Transverse colon (tissue), 4 donors: ENCODE measurements around the gene FOXJ3. TPM values are rescaled to one million over a fixed set of nuclear protein-coding genes. Genes with fewer than 3 reads are reported as not detected.

Source experiments
- DNase-seq: peaks from one replicate; pipeline ENCODE4 v3.0.0-alpha.2; 2019
- H3K27ac ChIP-seq, 4 donors: fragments of 200-600 bp; sonication (generic); 2 replicates each; pipeline ENCODE4 v1.5.1; 2016 to 2018; ENCODE audit warnings: inconsistent platforms in 4 of 4
- H3K27me3 ChIP-seq: fragments of 200-600 bp; sonication (generic); 2 replicates; pipeline ENCODE4 v1.5.1; 2017; ENCODE audit warnings: inconsistent platforms
- H3K36me3 ChIP-seq, 4 donors: fragments of 200-600 bp; sonication (generic); 2 replicates each; pipeline ENCODE4 v1.5.1; 2017 to 2019; ENCODE audit warnings: inconsistent platforms in 4 of 4
- H3K4me1 ChIP-seq, 4 donors: fragments of 200-600 bp; sonication (generic); 2 replicates each; pipeline ENCODE4 v1.5.1; 2017 to 2020; ENCODE audit warnings: inconsistent platforms in 4 of 4
- H3K4me3 ChIP-seq, 4 donors: fragments of 200-600 bp; sonication (generic); 1 replicate in 1 of 4; 2 replicates in 3 of 4; pipeline versions ENCODE4 v1.5.1 to v1.6.1; 2017 to 2019; ENCODE audit warnings: inconsistent platforms in 4 of 4
- H3K9me3 ChIP-seq, 2 donors: fragments of 200-600 bp; sonication (generic); 2 replicates each; pipeline ENCODE4 v1.5.1; 2017 to 2019; ENCODE audit warnings: inconsistent platforms in 2 of 2
- EP300 ChIP-seq: sonication (generic); formaldehyde crosslinking; IDR thresholded peaks from one replicate; pipeline ENCODE4 v1.6.1; 2017; ENCODE audit warnings: antibody characterized with exemption, low read depth
- POLR2A ChIP-seq: fragments of 450-650 bp; IDR thresholded peaks from one replicate; pipeline ENCODE4 v1.6.1; 2016; ENCODE audit warnings: antibody characterized with exemption, mild to moderate bottlenecking, moderate library complexity
- POLR2AphosphoS5 ChIP-seq, 3 donors: sonication (generic); formaldehyde crosslinking; IDR thresholded peaks; one replicate each; pipeline ENCODE4 v1.6.1; 2016; ENCODE audit warnings: antibody characterized with exemption in 3 of 3
- WGBS, 2 donors: methylation state at CpG; one replicate each; pipeline ENCODE4 v1.1.5; 2018; ENCODE audit warnings: low coverage in 1 of 2; 5-methylcytosine and 5-hydroxymethylcytosine counted together
- in situ Hi-C, 4 donors: fragments of 200-750 bp; cut with MboI; loops; one replicate each; pipeline versions ENCODE4 v1.15.0 to v1.15.1; 2017; ENCODE audit warnings: low sequenced_read_pairs in 3 of 4, low pct_ligation_motif_present in 1 of 4, low pct_unique_long_range_greater_than_20kb in 1 of 4
- intact Hi-C: fragments of 100-400 bp; cut with DNase I; formaldehyde crosslinking; loops from one replicate; pipeline ENCODE4 v1.15.1; 2023; ENCODE audit warnings: low total_unique reads
- total RNA-seq, 4 donors: library from RNA; depleted of rRNA; stranded (reverse); fragments of >200 nt; gene quantifications; one replicate each; pipeline ENCODE4 v1.1.0, GENCODE V29; 2016
- TF ChIP-seq, protein P1 (sequence below), 5 experiments: fragments of 200-600 bp in 3 of 5; fragments of 450-650 bp in 2 of 5; sonication (generic) in 3 of 5; IDR thresholded peaks; 1 replicate in 2 of 5; 2 replicates in 3 of 5; pipeline ENCODE4 v1.5.1; 2016 to 2017; ENCODE audit warnings: antibody characterized with exemption in 5 of 5, inconsistent platforms in 3 of 5, mild to moderate bottlenecking in 2 of 5, moderate library complexity in 1 of 5

FOXJ3 gene
- total RNA-seq, 4 donors from 2014 or later = 18.5 to 62.1 (median 38.6) TPM

DNA sequence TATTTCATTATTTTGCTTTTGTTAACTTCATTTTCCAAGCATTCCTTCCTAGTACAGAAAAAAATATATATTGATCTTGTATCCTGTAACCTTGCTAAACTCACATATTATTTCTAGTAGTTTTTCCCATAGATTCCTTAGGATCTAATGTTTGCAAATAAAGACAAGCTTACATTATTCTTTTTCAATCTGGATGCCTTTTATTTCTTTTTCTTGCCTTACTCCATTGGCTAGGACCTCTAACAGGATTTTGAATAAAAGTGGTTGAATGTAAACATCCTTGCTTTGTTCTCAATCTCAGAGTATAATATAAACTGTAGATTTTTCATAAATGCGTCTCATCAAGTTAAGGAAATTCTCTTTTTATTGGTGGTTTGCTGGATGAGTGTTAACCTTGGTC lies 96.0 kb downstream of the FOXJ3 start:
- H3K27me3 ChIP-seq = no peaks in the 10 kb centered on the region
- WGBS, 2 donors = 0 to 50% methylated on average over 1 of the region's 1 CpG
- in situ Hi-C loops (no loop called here), intact Hi-C loops (no loop called here)
- no peak for DNase-seq
- no peak overlapping the region for H3K27ac ChIP-seq
- peaks cover 0 to 3% (median 0%) of the 10 kb centered on the region in 4 donors for H3K4me1 ChIP-seq
- peaks cover 0 to 7% (median 0%) of the 10 kb centered on the region in 4 donors for H3K36me3 ChIP-seq
- peaks cover 0 to 5% of the 10 kb centered on the region in 2 donors for H3K9me3 ChIP-seq
- H3K4me3 ChIP-seq = no peak overlapping the region
- TF ChIP-seq EP300 (no peak), POLR2A (no peak), POLR2AphosphoS5 (IDR thresholded peaks at IDR 0.05) (no peak)
- TF ChIP-seq, protein P1, sequence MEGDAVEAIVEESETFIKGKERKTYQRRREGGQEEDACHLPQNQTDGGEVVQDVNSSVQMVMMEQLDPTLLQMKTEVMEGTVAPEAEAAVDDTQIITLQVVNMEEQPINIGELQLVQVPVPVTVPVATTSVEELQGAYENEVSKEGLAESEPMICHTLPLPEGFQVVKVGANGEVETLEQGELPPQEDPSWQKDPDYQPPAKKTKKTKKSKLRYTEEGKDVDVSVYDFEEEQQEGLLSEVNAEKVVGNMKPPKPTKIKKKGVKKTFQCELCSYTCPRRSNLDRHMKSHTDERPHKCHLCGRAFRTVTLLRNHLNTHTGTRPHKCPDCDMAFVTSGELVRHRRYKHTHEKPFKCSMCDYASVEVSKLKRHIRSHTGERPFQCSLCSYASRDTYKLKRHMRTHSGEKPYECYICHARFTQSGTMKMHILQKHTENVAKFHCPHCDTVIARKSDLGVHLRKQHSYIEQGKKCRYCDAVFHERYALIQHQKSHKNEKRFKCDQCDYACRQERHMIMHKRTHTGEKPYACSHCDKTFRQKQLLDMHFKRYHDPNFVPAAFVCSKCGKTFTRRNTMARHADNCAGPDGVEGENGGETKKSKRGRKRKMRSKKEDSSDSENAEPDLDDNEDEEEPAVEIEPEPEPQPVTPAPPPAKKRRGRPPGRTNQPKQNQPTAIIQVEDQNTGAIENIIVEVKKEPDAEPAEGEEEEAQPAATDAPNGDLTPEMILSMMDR (IDR thresholded peaks at IDR 0.05) = no peak

DNA sequence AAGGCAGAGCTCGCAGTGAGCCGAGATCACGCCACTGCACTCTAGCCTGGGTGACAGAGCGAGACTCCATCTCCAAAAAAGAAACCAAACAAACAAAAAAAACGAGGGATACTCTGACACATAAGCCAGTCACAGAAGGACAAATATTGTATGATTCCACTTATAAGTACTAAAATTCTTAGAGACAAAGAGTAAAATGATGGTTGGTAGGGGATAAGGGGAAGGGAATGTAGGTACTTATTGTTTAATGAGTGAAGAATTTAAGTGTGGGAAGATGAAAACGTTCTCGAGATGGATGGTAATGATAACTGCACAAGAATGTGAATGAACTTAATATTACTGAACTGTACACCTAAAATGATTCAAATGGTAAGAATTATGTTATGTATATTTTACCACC lies 103.8 kb downstream of the FOXJ3 start:
- DNase-seq = no peak
- Histone ChIP-seq H3K4me1 (no peaks in the 10 kb centered on the region), H3K27ac (no peak overlapping the region), H3K36me3 (no peaks in the 10 kb centered on the region), H3K9me3 (no peaks in the 10 kb centered on the region), H3K27me3 (no peaks in the 10 kb centered on the region), H3K4me3 (no peak overlapping the region)
- TF ChIP-seq EP300 = no peak
- TF ChIP-seq, protein P1 (IDR thresholded peaks at IDR 0.05) = no peak
- no peak for TF ChIP-seq POLR2A
- TF ChIP-seq POLR2AphosphoS5 (IDR thresholded peaks at IDR 0.05) = no peak
- intact Hi-C loops (no loop called here), in situ Hi-C loops (no loop called here)
- WGBS, 2 donors = 96 to 98% methylated on average over 7 of the region's 7 CpGs

DNA sequence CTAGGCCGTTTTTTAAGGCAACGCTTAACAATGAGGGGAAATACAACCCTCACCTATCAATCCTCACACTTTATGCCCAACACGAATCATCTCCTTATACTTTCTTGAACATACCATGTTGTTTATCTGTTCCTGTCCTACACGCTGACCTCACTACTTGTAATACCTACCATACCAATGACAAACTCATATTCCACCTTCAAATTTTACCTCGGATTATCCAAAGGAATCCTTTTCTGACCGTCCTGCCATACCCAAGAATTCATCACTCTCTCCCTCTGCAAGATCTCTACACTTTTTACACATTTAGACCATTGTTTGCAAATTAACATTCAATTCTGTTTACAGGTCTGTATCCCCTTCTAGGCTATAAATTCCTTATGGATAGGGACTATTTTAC lies 106.1 kb downstream of the FOXJ3 start:
- Histone ChIP-seq H3K27me3 (no peaks in the 10 kb centered on the region), H3K4me3 (no peak overlapping the region), H3K27ac (no peak overlapping the region), H3K9me3 (no peaks in the 10 kb centered on the region), H3K36me3 (no peaks in the 10 kb centered on the region), H3K4me1 (no peaks in the 10 kb centered on the region)
- TF ChIP-seq, protein P1 (IDR thresholded peaks at IDR 0.05) = no peak
- TF ChIP-seq POLR2AphosphoS5 (IDR thresholded peaks at IDR 0.05) (no peak), EP300 (no peak)
- in situ Hi-C loops (no loop called here), intact Hi-C loops (no loop called here)
- DNase-seq = no peak
- 89 to 92% methylated on average over 6 of the region's 6 CpGs for WGBS, 2 donors

DNA sequence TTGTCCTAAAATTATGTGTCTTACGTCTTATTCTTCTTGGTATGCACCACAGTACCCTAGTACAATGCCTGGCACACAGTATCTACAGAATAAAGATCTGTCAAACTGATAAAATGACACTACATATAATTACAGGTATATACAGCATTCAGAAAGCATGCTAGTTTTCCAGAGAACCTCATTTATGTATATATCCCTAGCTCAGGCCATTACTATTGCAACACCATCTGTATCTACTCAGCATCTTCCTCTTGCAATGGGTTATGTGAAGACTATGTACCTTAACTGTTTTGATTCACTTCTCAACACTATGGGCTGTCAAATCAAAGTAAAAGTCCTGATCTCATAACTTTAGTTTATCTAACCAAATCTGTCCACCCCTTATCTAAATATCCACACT lies 112.0 kb downstream of the FOXJ3 start:
- Histone ChIP-seq H3K9me3 (no peaks in the 10 kb centered on the region), H3K27ac (no peak overlapping the region), H3K27me3 (no peaks in the 10 kb centered on the region), H3K4me1 (peaks cover 0 to 4% (median 0%) of the 10 kb centered on the region in 4 donors), H3K36me3 (no peaks in the 10 kb centered on the region), H3K4me3 (no peak overlapping the region)
- intact Hi-C loops = no loop called here
- TF ChIP-seq, protein P1 (IDR thresholded peaks at IDR 0.05) = no peak
- TF ChIP-seq POLR2AphosphoS5 (IDR thresholded peaks at IDR 0.05) (no peak), EP300 (no peak), POLR2A (no peak)
- no peak for DNase-seq
- in situ Hi-C loops = no loop called here
- WGBS, 2 donors = 92 to 100% methylated on average over 1 of the region's 1 CpG
